Left kidney (tissue), 2 donors: ENCODE measurements around the gene TTC7B. TPM values are rescaled to one million over a fixed set of nuclear protein-coding genes. Genes with fewer than 3 reads are reported as not detected.

Source experiments
- DNase-seq: peaks from one replicate; pipeline ENCODE4 v3.0.0-alpha.2; 2013
- polyA plus RNA-seq: library from polyadenylated mRNA; unstranded; fragments of 120-200 nt; gene quantifications from one replicate; pipeline ENCODE4 v1.2.1, GENCODE V29; 2013; ENCODE audit not compliant: insufficient read length

TTC7B gene
- polyA plus RNA-seq, 1 donor, result 46.4 TPM

GRCh38 chr14:90777358-90777757, 38.9 kb downstream of the TTC7B start:
- DNase-seq, result no peak

DNA sequence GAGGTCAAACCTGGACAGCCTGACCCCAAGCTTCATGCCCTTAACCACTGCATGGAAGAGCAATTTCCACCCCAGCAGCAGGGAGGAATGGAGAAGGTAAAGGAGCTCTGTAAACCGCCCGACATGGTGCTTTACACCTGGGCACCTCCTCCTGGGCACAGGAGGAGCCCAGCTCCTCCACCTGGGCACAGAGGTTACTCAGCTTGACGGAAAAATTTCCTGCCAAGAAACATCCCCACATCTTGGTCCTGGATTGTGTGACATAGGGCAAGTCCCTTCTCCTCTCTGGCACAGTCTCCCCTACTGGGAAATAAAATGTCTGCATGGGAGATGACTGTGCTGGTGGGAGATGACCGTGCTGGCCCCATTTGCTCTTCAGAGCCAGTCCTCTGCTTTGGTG, 40.8 kb downstream of the TTC7B start:
- no peak for DNase-seq

GRCh38 chr14:90774316-90774715, 41.9 kb downstream of the TTC7B start:
- DNase-seq, result no peak

DNA sequence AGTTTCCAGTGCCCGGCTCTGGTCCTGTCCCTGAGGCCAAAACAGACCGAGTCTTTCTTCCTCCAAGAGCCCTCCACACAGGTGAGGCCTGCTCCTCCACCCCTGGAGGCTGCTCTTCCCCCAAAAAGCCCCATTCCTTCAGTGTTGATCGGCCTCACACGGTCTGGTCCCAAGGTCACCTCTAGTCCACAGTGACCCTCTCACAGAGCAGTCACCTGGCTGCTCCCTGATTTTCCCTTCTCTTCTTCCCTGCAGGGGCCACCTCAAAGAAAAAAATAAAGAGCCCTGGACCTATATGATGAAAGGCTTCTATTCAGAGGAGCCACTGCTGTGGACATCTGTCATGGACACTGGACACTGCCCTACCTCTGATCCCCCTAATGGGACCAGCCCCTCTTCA, 42.5 kb downstream of the TTC7B start:
- no peak for DNase-seq

GRCh38 chr14:90773196-90773486, 43.1 kb downstream of the TTC7B start:
- no peak for DNase-seq

DNA sequence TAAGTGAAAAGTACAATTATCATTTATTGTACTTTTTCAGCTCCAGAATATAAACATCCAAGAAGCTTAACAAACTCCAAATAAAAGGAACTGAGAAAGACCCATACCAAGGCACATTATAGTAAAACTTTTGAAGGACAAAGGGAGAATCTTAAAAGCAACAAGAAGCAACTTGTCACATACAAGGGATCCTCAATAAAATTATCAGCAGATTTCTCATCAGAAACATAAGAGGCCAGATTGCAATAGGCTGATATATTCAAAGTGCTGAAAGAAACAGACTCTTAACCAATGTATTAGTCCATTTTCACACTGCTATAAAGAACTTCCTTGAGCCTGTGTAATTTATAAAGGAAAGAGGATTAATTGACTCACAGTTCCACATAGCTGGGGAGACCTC, 48.3 kb downstream of the TTC7B start:
- no peak for DNase-seq

- no peak for DNase-seq
Measured at GRCh38 chr14:90760591-90761316, 55.5 kb downstream of the TTC7B start.

GRCh38 chr14:90760078-90760444, 56.2 kb downstream of the TTC7B start:
- no peak for DNase-seq

GRCh38 chr14:90759370-90760077, 56.7 kb downstream of the TTC7B start:
- no peak for DNase-seq

GRCh38 chr14:90758959-90759358, 57.3 kb downstream of the TTC7B start:
- no peak for DNase-seq

GRCh38 chr14:90758028-90758889, 58.0 kb downstream of the TTC7B start:
- DNase-seq, result peak; percentile 78

DNA sequence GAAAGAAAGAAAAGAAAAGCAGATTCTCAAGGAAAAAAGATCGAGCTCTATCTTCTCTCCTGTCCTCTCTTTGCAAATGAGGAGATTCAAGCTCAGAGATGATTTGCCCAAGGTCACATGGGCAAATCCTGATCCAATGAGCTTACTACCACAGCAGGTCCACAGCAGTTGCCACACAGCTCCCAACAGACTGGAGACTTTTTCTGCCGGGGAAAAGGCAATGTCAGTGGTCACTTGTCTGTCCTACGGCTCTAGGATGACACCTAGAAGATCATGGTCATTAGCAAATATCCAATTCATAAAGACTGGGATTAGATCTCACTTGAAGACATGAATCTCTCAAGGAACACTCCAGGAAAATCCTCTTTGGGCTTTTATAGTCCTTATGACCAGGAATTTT, 58.8 kb downstream of the TTC7B start:
- DNase-seq, result no peak

DNA sequence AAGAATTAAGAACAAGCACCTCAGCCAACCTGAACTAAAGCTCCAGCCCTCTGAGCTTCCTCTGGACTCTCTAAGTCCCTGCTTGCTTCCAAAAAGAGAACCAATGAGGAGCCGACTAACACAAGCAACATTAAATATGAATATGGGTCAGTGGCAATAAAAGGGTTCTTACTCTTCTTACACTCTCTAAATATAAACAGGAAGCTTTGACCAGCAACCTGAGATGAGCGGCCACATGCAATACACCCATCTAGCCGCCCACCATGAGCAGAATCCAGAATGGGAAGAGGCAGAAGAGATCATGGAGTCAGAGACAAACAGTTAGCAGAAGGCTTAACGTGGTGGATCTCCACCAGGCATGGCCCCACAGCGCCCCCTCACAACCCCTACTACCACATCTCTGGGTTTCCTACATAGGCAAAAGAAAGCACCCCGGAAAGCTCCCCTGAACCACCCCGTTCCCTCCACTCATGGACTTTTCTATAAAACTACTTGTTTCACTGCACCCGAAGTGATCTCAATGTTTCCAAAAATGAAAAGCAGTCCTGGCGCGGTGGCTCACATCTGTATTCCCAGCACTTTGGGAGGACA, 59.4 kb downstream of the TTC7B start:
- no peak for DNase-seq

- no peak for DNase-seq
Measured at GRCh38 chr14:90755661-90756304, 60.4 kb downstream of the TTC7B start.

GRCh38 chr14:90753456-90754005, 62.7 kb downstream of the TTC7B start:
- DNase-seq, result no peak

DNA sequence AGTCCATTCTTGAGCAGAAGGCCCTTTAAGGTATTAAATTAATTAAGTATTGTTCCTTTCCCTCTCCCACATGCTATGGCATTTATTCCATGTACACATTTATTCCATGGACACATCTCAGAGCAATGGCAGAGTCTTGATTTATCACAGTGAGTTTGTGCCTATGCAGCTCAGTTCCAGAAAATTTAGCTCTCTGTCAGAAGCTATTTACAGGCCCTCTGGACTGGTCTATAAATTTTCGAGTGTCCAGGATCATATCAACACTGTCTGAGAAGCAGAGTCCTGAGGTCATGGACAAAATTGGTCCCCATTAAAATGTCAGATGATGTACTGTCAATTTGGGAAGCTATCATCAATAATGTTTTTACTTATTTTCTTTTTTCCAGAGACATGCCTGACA, 65.5 kb downstream of the TTC7B start:
- DNase-seq, result no peak

DNA sequence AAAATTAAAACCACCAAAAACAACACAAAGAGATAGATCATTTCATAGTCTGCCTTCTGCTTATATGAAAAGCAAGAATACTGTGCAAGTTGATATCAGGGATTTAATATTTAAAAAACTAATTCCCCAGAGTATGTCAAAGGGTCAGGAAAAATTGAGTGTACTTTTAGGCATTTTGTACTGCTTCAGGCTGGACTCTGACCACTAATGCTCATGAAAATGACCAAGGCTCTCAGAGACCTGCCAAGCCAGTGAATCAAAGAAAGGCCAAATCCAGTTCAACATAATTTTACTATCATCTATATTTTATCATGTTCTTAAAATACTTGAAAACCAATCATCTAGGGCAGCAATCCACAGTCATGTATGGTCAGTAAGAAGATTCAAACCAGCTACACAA, 66.0 kb downstream of the TTC7B start:
- DNase-seq, result no peak

DNA sequence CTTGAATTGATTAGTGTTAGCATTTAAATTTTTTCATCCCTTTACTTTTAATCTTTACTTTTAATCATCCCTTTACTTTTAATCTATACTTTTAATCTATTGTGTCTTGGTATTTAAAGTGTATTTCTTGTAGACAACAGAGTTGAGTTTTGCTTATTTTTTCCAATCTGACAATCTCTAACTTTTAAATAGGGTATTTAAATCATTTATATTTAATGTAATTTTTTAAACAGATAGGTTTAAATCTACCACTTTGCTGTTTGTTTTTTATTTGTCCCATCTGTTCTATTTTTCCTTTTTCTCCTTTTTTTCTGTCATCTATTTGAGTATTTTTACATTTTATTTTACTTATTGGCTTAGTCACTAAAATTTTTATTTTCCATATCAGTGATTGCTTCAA, 68.3 kb downstream of the TTC7B start:
- DNase-seq, result no peak

DNA sequence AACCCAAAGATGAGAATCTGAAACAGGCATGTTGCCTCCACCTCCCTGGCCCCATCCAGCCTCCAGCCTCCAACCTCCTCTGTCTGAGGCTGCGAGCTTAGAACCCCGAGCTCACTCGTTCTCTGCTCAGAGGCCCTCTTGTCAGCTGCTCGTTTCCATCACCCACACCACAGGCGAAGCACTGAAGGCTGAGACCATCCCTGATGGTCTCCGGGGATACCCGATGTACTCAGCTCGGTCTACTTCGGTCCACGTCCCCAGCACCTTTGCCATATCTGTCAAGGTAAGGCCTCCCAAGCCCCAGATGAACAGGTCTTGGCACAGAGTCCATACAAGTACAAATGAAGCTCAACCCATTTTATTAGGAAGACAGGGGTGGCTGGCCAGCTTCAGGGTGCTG, 72.4 kb downstream of the TTC7B start:
- DNase-seq, result no peak

DNA sequence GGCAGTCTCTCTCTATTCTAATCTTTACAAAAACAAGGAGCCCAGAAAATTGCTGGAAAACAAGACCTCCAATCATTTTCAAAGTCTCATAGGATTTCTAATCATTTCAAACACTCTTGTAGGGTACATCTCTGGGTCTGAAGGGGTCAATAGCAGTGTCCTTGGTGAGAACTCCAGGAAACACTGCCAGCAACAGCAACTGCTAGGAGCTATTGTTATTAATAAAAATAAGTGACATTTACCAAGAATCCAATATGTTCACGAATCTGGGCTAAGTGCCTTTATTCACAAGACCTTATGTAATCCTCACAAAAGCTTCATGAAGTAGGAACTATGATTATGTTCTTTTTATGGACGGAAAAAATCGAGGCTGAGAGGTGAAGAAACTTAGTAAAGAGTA, 72.8 kb downstream of the TTC7B start:
- no peak for DNase-seq

DNA sequence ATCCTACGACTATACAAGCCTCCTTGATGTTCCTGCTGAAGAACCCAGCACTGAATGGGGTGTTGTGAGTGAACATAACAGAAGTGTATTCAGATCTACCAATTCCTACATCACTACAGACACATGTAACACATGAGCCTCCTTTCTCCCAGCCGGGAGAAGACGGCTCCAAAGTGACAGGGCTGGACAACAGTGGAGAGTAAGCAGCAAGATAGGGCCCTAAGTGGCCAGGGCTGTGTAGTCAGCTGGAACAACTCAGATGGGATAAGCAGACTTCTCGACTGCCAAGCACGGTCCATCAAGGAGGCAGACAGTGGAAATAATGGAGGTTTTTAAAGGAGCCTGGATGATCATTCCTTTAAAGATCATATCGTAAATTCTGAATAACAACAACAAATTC, 73.5 kb downstream of the TTC7B start:
- no peak for DNase-seq

- DNase-seq, result no peak
Measured at GRCh38 chr14:90742252-90742651, 74.0 kb downstream of the TTC7B start.
